Measurements from ENCODE around the gene AMH. TPM values are rescaled to one million over a fixed set of nuclear protein-coding genes. Genes with fewer than 3 reads are reported as not detected.

Gene AMH
- total and polyA plus RNA-seq, 2 of the 13 experiments (the other 11 are each of a cell fraction or from before 2014, with no cell fraction given), result 0.03 to 0.18 TPM

GRCh38 chr19:2274931-2275535, 25.9 kb downstream of the AMH start (continued):
- TF ChIP-seq ZNF749 (CRISPR knock-in tag; IDR thresholded peaks at IDR 0.05; ENCODE audit: borderline replicate concordance) (no peak), CREB3 (CRISPR knock-in tag; IDR thresholded peaks at IDR 0.05) (no peak), ZNF576 (CRISPR knock-in tag; IDR thresholded peaks at IDR 0.05) (no peak), SMC3 (IDR thresholded peaks at IDR 0.05; ENCODE audit: low read length) (peak; percentile 74), ZSCAN30 (CRISPR knock-in tag; IDR thresholded peaks at IDR 0.05) (no peak), MIXL1 (CRISPR knock-in tag; IDR thresholded peaks at IDR 0.05) (no peak; the same call in 1 of the 2 replicates), XRCC5 (optimal IDR thresholded peaks at IDR 0.05; ENCODE audit: low read length) (peak; percentile 39), ZHX1 (CRISPR knock-in tag; IDR thresholded peaks at IDR 0.05; ENCODE audit: low read depth) (0 out of 2 replicates have a peak, but pooled peaks have one; percentile 62), ZNF660 (CRISPR knock-in tag; IDR thresholded peaks at IDR 0.05; ENCODE audit: borderline replicate concordance, low read depth) (no peak), ZNF282 (IDR thresholded peaks at IDR 0.05; ENCODE audit: partially characterized antibody) (no peak), ZBTB3 (CRISPR knock-in tag; IDR thresholded peaks at IDR 0.05; ENCODE audit: borderline replicate concordance, low read depth) (no peak), AGO2 (optimal IDR thresholded peaks at IDR 0.05; ENCODE audit: low read depth, low read length) (peak; percentile 75), POGK (CRISPR knock-in tag; conservative IDR thresholded peaks at IDR 0.05) (0 out of 2 replicates have a peak, but pooled peaks have one; percentile 50), MXD4 (CRISPR knock-in tag; IDR thresholded peaks at IDR 0.05) (0 out of 2 replicates have a peak, but pooled peaks have one; percentile 56), ARID2 (CRISPR knock-in tag; IDR thresholded peaks at IDR 0.05; ENCODE audit: borderline replicate concordance) (no peak), LCORL (IDR thresholded peaks at IDR 0.05) (no peak), LCORL (CRISPR knock-in tag; IDR thresholded peaks at IDR 0.05) (peak; percentile 73; the same call in 1 of the 2 replicates), SALL1 (CRISPR knock-in tag; IDR thresholded peaks at IDR 0.05) (peak; percentile 22; the same call in 1 of the 2 replicates), ZNF792 (CRISPR knock-in tag; IDR thresholded peaks at IDR 0.05) (no peak), ZNF687 (CRISPR knock-in tag; IDR thresholded peaks at IDR 0.05) (peak; percentile 65), MAFK (conservative IDR thresholded peaks at IDR 0.05 in 1 of 2, IDR thresholded peaks at IDR 0.05 in 1 of 2; ENCODE audit: low read length in 2 of 2) (no peak)

All from HepG2 (cell line).